Left cardiac atrium (tissue), 4 donors: Measurements from ENCODE around the gene TMEM107. TPM values are rescaled to one million over a fixed set of nuclear protein-coding genes. Genes with fewer than 3 reads are reported as not detected.
"Not testable (repeated sequence)": the region's sequence is repeated elsewhere in the genome, so short reads cannot be mapped to it uniquely, and the experiment has no call there.

Source experiments
- ATAC-seq, 2 donors: fragments of 200-7000 bp; cut with Tn5 transposase; one replicate each; pipeline ENCODE4 v1.9.1; 2020; ENCODE audit warnings: mild to moderate bottlenecking in 2 of 2, moderate library complexity in 2 of 2
- DNase-seq: peaks from one replicate; pipeline ENCODE4 v3.0.0-alpha.2; 2020
- intact Hi-C, 2 donors: fragments of 100-400 bp; cut with DNase I; formaldehyde crosslinking; loops; one replicate each; pipeline versions ENCODE4 v1.14.1 to v1.15.1; 2022 to 2023
- long read RNA-seq: library from polyadenylated mRNA; unstranded; transcript quantifications from one replicate; pipeline ENCODE4 v2.0.0, GENCODE V29; 2021
- total RNA-seq, 2 donors: library from RNA; stranded (reverse); fragmentation: NEBNext Ultra II Directional; extraction: Animal tissue kit (Norgen Biotek cat#: 25700); gene quantifications; one replicate each; pipeline ENCODE4 v1.2.1, GENCODE V29; 2021
- donor health status: DM: no; HTN: yes; CAD: no.
- donor health status: DM: no; HTN: yes; CAD: no; lungs with severe emphysema.
- donor health status: DM: yes; HTN: yes; CAD: no.
- donor health status: Dilated cardiomyopathy.

The TMEM107 gene
- total RNA-seq = 1 to 10 TPM; 6.8 to 8.0 TPM
- long read RNA-seq = 0 reads

DNA sequence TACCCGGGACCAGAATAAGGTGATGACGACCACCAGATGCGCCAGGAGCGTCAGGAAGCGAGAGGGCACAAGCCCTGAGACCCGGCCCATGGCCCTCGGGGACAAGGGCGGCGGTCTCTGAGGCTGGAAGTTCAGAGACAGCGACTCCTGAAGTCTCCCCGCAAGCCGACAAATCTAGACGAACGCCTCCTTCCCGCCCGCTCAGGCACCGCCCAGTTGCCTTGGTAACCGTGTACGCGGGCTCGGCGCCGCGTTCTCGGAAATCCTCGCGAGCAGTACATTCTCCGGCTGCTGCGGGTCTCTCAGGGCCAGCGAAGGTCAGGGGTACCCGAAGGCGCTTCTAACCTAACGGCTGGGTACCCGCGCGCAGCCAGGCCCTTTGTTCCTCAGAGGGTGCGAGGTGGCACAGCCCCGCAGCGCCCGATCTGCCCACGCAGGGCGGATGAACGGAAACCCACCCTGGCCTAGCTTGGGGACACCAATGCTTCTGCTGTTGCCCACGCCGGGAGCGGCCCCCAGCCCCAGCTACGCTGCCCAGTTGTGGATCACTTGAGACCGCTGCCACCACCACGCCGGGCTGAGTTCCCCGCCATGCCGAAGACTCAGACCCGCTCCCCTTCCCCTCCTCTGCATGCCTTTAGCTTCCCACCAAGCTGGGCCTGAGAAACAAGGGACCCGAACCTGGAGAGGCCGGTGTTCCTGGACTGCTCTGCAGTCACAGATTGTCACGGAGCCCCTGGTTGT is at the start of gene TMEM107:
Gene TMEM107, minus strand, starts transcription at position 184 of the 744 bp plus-strand sequence. Its CDS starts 94 bp downstream, at position 90.
- intact Hi-C loops = no loop called here
- ATAC-seq (peak; percentile 83 to 88), DNase-seq (peak; percentile 91)

DNA sequence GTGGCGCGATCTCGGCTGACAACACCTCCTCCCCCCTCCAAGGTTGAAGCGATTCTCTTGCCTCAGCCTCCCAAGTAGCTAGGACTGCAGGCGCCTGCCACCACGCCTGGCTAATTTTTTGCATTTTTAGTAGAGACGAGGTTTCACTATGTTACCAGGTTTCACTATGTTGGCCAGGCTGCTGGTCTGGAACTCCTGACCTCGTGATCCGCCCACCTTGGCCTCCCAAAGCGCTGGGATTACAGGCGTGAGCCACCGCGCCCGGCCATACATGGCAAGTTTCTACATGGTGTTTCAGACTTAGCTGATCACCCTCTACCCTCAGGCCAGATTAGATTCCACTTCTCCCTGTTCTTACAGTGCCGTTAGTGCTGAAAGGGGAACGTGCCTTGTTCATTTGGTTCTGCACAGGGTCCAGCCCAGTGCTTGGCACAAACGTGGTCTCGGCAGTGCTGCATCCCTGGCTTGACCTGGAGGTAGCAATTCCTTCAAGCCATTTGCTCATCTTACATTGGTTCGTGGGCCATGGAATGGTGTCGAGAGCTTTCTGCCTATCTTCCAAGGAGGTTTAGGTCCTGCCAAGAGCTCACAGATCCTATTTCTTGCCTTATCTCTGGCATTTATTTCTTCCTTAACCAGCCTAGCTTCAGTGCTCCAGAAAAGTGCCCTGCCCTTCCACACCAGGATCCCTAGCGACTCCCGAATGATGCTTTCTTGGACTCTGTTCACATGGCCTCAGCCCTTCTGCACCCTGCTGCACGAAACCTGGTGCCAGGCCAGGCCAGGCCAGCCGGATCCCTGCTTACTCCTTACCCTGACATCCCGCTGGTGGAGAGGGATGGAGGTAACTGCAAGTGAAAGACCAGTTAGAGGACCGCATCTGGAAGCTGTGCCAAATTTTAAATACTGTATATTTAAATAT is 49.0 kb upstream of the TMEM107 start:
- DNase-seq (no peak), ATAC-seq (no peak)
- intact Hi-C loops = loop anchor here in 1 of 2 donors (5.0 kb wide), 1 partner anchor 103 kb away; the partner anchor contains the start of gene HES7

DNA sequence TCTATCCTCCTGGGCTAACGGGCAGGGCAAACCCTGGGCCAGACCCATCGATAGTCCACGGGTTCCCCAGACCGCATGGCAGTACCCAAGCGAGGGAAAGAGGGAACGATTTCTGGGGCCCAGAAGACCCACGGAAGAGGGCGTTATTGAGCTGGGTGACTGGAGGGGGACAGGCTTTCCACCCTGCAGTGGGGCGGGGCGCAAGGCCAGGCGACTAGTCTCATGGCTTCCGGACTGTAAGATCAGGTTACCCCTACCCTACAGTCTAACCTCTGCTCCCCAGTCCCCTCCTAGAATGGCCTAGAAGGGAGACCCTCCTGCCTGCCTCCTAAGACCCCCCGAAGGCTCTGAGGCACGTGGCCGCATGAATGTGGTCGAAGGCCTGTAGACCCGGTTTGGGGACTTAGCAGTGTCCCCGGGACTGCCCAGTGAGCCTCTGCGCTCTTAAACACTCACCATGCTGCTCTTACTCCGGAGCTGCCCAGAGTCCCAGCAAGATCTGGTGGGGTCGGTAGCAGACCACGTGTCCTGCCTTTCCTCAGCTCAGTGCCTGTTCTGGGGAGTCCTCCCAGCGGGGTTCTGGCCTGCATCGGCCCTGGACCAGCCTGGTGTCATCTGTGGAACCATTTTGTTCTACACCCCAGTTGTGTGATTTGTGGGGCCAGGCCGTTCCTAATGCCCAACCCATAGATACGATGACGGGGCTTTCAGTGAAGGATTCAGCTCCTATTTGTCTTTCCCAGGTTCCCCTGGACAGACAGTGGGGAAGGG is 47.4 kb upstream of the TMEM107 start:
- ATAC-seq (peak; percentile 1 to 10), DNase-seq (peak; percentile 78)
- intact Hi-C loops = loop anchor here (2.0 kb wide), 2 partner anchors 37 to 71 kb away; partner anchors contain the start of gene SLC25A35 (in 1 of the 2)

- ATAC-seq = peak; percentile 66 to 74
- peak; percentile 95 for DNase-seq
- intact Hi-C loops = loop anchor here (1.0 to 2.0 kb wide), 3 partner anchors 35 to 72 kb away; partner anchors contain the start of gene SLC25A35 (in 1 of the 2)
These were observed 46.6 kb upstream of the TMEM107 start for GRCh38 chr17:8222630-8223355.

DNA sequence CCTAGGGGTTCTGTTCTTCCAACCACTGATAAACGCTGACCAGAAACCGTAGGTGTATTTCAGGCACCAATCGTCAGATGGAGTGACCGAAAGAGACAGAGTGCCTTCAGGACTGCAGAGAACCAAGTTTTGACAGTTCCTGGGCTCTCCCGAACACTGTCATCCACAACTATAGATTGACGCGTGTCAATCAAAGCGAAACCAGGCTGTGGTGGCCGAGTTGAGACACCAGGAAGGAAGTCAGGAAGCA is 46.1 kb upstream of the TMEM107 start:
- intact Hi-C loops = loop anchor here (1.0 to 2.0 kb wide), 3 partner anchors 35 to 72 kb away; partner anchors contain the start of gene SLC25A35 (in 1 of the 2)
- DNase-seq = no peak
- no peak for ATAC-seq

- ATAC-seq = peak; percentile 73 to 75
- intact Hi-C loops = loop anchor here (1.0 to 2.0 kb wide), 4 partner anchors 35 to 103 kb away; partner anchors contain the start of gene SLC25A35 (in 1 of the 2)
These were observed 45.6 kb upstream of the TMEM107 start for GRCh38 chr17:8221663-8222379.

GRCh38 chr17:8220783-8221662 is 44.8 kb upstream of the TMEM107 start:
- DNase-seq (peak; percentile 84), ATAC-seq (peak; percentile 73 to 79)
- intact Hi-C loops = loop anchor here in 1 of 2 donors (1.0 kb wide), 1 partner anchor 102 kb away; no protein-coding TSS in a partner anchor

More at GRCh38 chr17:8221663-8222379, 45.6 kb upstream of the TMEM107 start:
- DNase-seq = peak; percentile 80

DNA sequence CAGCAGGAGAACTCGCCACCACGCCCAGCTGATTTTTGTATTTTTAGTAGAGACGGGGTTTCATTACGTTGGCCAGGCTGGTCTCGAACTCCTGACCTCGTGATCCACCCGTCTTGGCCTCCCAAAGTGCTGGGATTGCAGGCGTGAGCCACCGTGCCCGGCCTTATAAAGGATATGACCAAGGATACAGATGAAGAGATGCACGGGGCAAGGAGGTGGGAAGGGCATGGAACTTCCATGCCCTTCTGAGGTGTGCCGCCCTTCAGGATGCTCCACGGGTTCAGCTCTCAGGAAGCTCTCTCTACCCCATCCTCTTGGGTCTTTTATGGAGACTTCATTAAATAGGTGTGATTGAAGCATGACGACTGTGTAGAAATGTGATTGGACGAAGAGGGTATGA is 37.8 kb upstream of the TMEM107 start:
- ATAC-seq, intact Hi-C loops, DNase-seq: not testable (repeated sequence)

DNA sequence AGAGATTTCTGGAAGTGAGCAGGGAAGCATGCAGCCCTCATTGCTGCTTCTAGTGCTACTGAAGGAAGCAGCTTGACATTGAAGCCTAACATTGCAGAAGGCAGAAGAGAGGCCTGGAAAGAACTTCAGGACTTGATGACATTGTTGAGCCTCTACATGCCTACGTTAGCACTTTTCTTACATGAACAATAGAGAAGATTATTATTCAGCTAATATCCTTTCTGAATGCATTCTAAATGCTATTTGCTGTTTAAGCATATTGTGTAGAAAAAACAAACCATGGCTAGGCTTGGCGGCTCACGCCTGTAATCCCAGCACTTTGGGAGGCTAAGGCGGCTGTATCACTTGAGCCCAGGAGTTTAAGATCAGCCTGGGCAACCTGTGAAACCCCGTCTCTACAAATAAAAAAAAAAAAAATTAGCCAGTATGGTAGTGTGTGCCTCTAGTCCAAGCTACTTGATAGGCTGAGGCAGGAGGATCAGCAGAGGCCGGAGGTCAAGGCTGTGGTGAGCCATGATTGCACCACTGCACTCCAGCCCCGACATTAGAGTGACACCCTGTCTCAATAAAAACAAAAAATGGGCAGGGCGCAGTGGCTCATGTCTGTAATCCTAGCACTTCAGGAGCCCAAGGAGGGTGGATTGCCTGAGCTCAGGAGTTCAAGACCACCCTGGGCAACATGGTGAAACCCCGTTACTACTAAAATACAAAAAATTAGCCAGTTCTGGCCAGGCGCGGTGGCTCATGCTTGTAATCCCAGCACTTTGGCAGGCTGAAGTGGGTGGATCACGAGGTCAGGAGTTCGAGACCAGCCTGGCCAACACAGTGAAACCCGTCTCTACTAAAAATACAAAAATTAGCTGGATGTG is 36.4 kb upstream of the TMEM107 start:
- ATAC-seq (no peak), DNase-seq (no peak)
- intact Hi-C loops = no loop called here

- ATAC-seq (peak; percentile 10 to 42), DNase-seq (no peak)
- intact Hi-C loops = no loop called here
These were observed 34.7 kb upstream of the TMEM107 start for GRCh38 chr17:8210761-8211458.

GRCh38 chr17:8209907-8210760 is 34.0 kb upstream of the TMEM107 start, which contains the start of gene AURKB:
AURKB (minus strand) TSS chr17:8210575; CDS start chr17:8210224, 351 bp downstream.
- peak; percentile 99 for ATAC-seq
- intact Hi-C loops = no loop called here

DNA sequence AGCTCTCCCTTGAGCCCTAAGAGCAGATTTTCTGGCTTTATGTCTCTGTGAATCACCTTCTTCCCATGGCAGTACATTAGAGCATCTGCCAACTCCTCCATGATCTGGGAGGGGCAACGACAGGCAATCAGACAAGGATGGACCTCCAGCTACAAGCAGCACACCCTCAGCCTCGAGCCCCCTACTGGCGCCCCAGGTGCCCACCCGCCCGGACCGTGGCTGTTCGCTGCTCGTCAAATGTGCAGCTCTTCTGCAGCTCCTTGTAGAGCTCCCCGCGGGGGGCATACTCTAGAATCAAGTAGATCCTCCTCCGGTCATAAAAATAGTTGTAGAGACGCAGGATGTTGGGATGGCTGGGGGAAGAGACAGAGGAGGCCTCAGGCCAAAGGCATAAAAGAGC is 30.4 kb upstream of the TMEM107 start:
- intact Hi-C loops = no loop called here
- DNase-seq (no peak), ATAC-seq (no peak)

More at GRCh38 chr17:8209907-8210760, 34.0 kb upstream of the TMEM107 start, which contains the start of gene AURKB:
- DNase-seq = peak; percentile 96

DNA sequence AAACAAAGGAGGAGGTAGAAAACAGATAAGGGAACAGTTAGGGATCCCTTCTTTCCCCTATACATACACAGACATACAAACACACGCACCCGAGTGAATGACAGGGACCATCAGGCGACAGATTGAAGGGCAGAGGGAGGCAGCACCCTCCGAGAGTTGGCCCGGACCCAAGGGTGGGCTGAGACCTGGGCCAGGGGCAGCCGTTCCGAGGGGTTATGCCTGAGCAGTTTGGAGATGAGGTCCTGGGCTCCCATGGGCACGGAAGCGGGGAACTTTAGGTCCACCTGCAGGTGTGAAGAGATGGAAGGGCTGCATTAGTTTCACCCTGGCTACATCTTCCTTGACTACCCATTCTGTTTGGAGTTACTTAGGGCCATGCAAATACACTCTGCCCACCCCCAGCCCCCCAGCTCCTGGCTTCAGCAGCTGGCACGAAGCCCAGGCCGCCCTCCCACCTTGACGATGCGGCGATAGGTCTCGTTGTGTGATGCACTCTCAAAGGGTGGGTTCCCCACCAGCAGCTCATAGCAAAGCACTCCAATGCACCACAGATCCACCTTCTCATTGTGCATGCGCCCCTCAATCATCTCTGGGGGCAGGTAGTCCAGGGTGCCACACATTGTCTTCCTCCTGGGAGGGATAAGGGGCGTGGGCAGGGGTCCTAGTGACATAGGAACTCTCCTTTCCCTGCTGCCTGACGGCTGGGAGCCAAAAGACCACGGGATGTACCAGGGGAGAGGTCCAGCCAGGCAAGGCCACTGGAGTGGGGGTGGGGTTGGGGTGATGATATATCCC is 28.8 kb upstream of the TMEM107 start:
- intact Hi-C loops = no loop called here
- ATAC-seq (no peak), DNase-seq (no peak)
